NCI-H2029 (cell line): Measurements from ENCODE around the gene CYGB.
"Not testable (repeated sequence)": the region's sequence is repeated elsewhere in the genome, so short reads cannot be mapped to it uniquely, and the experiment has no call there.

Source experiments
- DNase-seq: peaks from one replicate; lab custom pipeline; 2025; lab: John Stamatoyannopoulos, UW

Gene CYGB

DNA sequence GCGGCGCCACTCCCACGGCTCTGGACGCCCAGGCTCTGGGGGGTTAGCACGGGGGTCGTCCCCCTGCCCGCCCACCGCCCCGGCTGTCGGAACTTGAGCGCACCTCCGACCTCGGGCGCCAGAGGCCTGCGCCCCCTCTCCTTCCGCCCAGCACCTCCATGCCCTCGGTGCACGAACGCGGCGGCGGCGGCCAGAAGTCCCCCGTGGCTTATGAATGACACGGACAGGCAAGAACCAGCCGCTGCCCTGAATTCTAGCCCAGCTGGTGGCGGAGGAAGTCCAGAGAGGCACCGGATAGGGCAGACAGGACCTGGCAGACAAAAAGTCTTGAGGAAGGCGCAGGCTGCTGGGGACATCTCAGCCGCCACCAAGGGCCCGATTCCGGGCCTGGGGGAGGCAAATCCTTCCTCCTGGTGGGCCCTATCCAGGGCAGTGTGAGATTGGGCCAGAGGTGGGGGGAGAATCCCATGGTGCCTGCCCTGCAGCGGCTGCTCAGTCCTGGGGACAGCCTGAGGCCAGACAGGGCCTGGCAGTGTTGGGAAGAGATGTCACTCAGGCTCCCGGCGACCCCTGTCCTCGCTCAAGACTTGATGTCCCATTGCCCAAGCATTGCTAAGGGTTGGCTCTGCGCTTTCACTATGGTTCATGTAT is 897 bp upstream of the CYGB start:
- DNase-seq = no peak

- no peak for DNase-seq
Observed at GRCh38 chr17:76537288-76537577, 276 bp downstream of the CYGB start.

DNA sequence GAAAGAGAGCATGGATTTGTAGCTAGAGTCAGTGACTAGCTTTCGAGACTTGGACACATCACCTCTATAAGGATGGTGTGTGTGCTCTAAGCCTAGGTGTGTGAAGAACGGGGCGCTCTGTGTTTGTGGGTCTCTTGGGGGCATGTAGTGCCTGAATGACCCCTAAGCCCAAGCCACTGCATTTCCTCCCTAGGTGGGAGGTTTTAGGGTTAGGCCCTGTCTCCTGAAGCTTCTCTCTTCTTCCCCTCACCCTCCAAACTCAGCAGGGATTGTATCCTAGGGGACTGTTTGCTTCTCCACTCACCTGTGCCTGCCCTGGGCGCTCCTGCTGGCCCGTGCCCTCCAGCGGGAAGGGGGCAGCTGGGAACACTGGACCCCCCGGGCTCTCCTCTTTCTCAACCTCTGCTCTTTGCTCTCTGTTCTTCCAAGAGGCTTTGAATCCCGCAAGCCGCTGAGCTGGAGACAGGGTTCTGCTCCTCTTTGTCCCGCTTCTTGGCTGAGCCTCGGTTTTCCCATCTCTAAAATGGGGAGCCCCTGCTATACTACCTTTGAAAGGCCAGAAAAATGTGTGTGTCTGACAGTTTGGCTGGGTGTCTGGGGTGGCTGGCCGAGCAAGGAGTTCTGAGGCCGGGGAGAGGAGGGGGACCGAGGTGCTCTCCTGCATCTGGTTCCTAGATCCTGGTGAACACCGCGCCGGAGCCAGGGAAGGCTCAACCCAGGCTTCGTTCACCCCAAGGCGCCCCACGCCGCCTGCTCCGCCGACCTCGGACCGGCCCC is 810 bp downstream of the CYGB start:
- no peak for DNase-seq

DNA sequence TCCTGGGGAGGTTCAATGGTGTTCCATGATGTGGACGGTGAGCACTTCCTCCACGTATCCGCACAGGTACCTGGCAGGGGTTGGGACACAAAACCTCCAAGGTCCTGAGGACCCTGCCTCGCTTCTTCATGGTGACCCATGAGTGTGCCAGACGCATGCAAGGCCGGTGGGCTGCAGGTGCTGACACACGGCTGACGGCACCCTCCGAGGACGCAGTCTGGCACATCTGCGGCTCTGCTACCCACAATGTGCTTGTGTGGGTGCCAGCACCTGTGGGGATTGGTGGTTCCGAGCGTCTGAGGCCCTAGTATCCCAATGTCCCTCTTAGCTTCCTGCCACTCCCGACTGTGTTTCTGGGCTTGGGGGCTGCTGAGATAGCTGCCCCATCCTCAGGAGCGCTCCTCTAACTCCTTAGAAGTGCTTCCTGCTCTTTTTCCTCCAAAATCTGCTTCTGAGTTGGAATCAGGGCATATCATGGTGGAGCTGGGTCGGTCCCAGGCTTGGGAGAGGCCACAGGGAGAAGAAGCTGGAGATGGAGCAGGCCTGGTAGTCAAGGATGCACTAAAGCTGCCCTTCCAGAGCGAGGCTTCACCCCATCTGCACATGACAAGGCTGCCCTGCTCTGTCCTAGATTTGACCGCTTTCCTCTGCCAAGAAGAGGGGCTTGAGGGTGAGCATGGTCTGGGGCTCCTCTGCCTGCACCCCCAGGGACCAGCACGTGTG is 1.6 kb downstream of the CYGB start:
- DNase-seq = no peak

- no peak for DNase-seq
Observed at GRCh38 chr17:76534831-76535732, 2.4 kb downstream of the CYGB start.

GRCh38 chr17:76533640-76534359 is 3.7 kb downstream of the CYGB start:
- not testable (repeated sequence) for DNase-seq

- no peak for DNase-seq
Observed at GRCh38 chr17:76532072-76532651, 5.3 kb downstream of the CYGB start.

DNA sequence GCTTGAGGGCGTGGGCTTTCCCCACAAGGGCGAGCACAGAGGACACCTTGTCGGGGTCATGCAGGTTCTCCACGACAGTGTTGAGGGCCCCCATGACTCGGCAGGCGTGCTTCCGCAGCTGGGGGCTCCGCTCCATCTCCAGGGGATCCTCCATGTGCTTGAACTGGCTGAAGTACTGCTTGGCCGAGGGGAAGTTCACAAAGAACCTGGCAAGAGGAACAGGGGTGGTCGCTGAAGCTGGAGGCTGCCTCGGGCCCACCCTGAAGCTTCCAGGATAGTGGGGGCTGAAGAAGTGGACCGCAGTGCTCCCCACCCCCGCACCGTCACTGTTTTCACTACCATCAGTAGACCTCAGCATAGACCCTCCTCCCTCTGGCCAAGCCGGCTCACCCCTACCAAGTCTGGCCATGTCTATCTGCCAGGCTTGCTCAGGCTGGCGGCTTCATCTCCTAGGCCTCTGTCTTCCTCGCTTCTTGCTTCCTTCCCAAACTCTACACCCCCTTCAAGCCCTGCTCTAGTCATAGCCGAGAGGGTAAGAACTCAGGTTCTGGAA is 5.9 kb downstream of the CYGB start:
- no peak for DNase-seq

DNA sequence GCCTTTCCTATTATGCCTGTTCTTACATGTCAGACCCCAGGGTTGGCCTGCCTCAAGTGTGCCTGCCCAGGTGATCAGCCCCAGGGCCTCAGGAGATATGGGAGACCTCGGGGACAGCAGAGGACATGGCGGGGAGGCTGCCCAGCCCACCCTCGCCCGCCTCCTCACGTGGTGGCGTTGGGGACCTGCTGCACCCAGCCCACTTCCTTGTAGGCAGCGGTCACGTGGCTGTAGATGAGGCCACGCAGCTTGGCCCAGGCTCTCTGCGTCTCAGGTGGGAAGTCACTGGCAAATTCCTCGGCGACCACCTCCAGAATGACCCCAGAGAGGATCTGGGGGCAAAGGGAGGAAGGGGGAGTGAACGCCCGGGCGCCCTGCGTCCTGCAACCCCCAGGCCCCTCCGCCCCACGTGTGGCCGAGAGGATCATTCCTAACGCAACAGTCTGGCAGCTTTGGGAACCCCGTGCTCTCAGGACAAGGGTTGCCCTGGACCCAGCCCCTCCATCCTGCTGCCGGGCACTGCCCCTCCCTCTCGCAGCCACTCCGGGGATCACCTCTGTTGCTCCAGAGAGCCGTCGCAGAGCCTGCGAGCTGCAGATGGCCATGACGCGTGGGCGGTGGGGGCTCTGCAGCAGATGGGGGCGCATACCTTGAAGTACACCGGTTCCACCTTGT is 6.6 kb downstream of the CYGB start:
- DNase-seq = no peak

DNA sequence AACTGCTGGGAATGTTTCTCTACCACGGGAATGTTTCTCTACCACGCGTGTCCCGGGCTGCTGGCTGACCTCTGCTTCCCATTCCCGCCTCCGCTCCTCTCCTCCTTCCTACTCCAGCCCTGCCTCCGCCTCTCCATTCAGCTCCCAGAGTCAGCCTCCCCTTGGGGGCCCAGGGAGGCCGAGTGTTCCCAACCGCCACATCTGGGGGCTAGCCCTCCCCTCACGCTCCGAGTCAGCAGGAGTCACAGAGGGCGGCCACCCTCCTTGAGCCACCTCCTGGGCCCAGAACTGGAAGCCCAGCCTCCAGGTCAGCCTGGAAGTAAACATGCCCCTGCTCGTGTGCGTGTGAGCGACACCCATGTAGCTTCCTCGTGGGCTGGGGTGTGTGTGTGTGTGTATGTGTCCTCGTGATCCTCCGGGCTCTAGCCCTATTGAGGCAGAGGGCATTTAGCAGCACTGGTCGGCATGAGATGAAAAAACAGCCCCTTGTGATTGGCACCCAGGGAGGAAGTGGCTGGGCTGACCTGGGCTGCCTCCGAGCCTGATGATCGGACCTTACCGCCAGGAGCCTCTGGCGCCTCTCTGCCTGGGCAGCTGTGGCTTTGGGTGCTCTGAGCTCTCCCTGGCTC is 7.3 kb downstream of the CYGB start:
- no peak for DNase-seq

GRCh38 chr17:76529224-76530094 is 8.1 kb downstream of the CYGB start:
- no peak for DNase-seq

- DNase-seq = no peak
Observed at GRCh38 chr17:76528528-76529223, 8.8 kb downstream of the CYGB start.

- DNase-seq = no peak
Observed at GRCh38 chr17:76528156-76528527, 9.4 kb downstream of the CYGB start.

DNA sequence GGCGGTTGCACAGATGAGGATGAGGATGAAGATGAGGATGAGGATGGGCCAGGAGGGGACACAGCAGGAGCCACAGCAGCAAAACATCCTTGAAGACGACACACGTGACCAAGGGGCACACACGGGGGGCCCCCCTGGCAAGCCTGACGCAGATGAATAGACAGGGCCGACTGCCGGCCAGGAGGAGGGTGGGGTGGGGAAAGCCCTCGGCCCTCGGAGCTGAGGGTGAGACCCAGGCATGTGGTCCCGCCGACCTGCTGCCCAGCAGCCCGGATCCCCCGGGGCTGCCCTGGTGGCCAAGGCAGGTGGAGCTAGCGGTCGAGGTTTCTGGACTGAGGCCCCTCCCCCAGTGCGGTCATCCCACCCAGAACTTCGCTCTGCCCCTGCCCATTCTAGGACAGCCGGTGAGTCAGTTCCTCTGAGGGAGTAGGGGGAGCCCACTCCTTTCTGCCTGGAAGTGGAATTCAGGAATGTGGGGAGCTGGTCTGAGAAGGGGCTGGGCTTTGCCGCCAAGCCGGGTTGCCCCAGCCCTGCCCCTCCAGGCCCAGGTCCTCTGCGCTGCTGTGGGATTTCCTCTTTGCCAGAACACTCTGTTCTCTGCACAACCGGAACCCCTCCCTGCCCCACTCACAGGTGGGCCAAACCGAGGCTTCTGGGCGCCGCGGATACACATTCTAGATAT is 9.9 kb downstream of the CYGB start:
- no peak for DNase-seq

DNA sequence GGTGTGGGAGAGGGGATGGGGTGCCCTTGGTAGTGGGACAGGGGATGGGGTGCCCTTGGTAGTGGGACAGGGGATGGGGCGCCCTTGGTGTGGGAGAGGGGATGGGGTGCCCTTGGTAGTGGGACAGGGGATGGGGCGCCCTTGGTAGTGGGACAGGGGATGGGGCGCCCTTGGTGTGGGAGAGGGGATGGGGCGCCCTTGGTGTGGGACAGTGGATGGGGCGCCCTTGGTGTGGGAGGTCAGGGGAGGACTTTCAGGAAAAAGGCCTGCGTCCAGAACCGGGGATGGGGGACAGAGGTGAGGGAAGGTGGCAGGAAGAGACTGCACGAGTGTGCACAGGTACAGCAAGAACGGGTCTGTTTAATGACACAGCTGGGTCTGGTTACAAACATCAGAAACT is 10.5 kb downstream of the CYGB start:
- DNase-seq = not testable (repeated sequence)

GRCh38 chr17:76525513-76525833 is 12.0 kb downstream of the CYGB start:
- not testable (repeated sequence) for DNase-seq

GRCh38 chr17:76524598-76525512 is 12.7 kb downstream of the CYGB start:
- no peak for DNase-seq
